Tibial artery (tissue), 4 donors: ENCODE measurements around the gene GAD1.
A peak's percentile ranks its signal among the peaks of the same experiment; 100 is the strongest.

Experiments used
- DNase-seq, 2 donors: peaks; one replicate each; pipeline ENCODE4 v3.0.0-alpha.2; 2019
- H3K27ac ChIP-seq, 2 donors: fragments of 200-600 bp; sonication (generic) in 1 of 2; 1 replicate in 1 of 2; 2 replicates in 1 of 2; pipeline ENCODE4 v1.5.1; 2018 to 2019; ENCODE audit warnings: mild to moderate bottlenecking in 1 of 2
- H3K27me3 ChIP-seq, 2 donors: fragments of 200-600 bp; sonication (generic) in 1 of 2; one replicate each; pipeline versions ENCODE4 v1.5.1 to v1.6.0; 2016 to 2019
- H3K36me3 ChIP-seq, 3 donors: fragments of 200-600 bp; sonication (generic) in 2 of 3; one replicate each; pipeline ENCODE4 v1.5.1; 2016 to 2019; ENCODE audit warnings: mild to moderate bottlenecking in 2 of 3
- H3K4me1 ChIP-seq, 4 donors: fragments of 200-600 bp; sonication (generic) in 2 of 4; 1 replicate in 3 of 4; 2 replicates in 1 of 4; pipeline ENCODE4 v1.5.1; 2016 to 2019
- H3K4me3 ChIP-seq, 2 donors: fragments of 200-600 bp; sonication (generic) in 1 of 2; 1 replicate in 1 of 2; 2 replicates in 1 of 2; pipeline ENCODE4 v1.5.1; 2018 to 2019; ENCODE audit warnings: mild to moderate bottlenecking in 2 of 2
- H3K9me3 ChIP-seq, 3 donors: fragments of 200-600 bp; sonication (generic) in 1 of 3; one replicate each; pipeline ENCODE4 v1.5.1; 2016 to 2019
- CTCF ChIP-seq, 2 experiments: fragments of 200-600 bp in 1 of 2; fragments of 450-650 bp in 1 of 2; IDR thresholded peaks; one replicate each; pipeline ENCODE4 v1.5.1; 2017 to 2019; ENCODE audit warnings: antibody characterized with exemption in 2 of 2, mild to moderate bottlenecking in 1 of 2, moderate library complexity in 1 of 2
- intact Hi-C: fragments of 100-400 bp; cut with DNase I; formaldehyde crosslinking; loops from one replicate; pipeline ENCODE4 v1.15.0; 2023; ENCODE audit warnings: low total_unique reads

GAD1 gene

GRCh38 chr2:170816504-170817092 is at the start of gene GAD1:
GAD1 (plus strand) TSS chr2:170816887; CDS start chr2:170818592, 1,705 bp downstream.
- intact Hi-C loops = loop anchor here (5.0 kb wide), 2 partner anchors 99 to 454 kb away; partner anchors contain the start of gene SP5
- H3K27me3 ChIP-seq = peaks cover 10 to 69% of the 10 kb centered on the region in 2 donors

GRCh38 chr2:170770008-170770605 is 46.6 kb upstream of the GAD1 start, which contains the start of gene ERICH2:
ERICH2 (plus strand) TSS chr2:170770378; CDS start chr2:170770682, 304 bp downstream.
- H3K27ac ChIP-seq = peak within 1 kb of the TSS; percentile 85 to 90
- peak; percentile 60 to 72 for DNase-seq
- peak in 1 of 2 experiments; percentile 15 for TF ChIP-seq CTCF (IDR thresholded peaks at IDR 0.05)

More at GRCh38 chr2:170816504-170817092, at the start of gene GAD1:
- no peaks in the 10 kb centered on the region for H3K36me3 ChIP-seq
- H3K4me3 ChIP-seq = peak within 1 kb of the TSS; percentile 51 to 68
- TF ChIP-seq CTCF (IDR thresholded peaks at IDR 0.05) = no peak
- peak; percentile 74 to 88 for DNase-seq
- H3K27ac ChIP-seq = peak within 1 kb of the TSS; percentile 61 to 80
- no peaks in the 10 kb centered on the region for H3K9me3 ChIP-seq
- peaks cover 0 to 66% (median 52%) of the 10 kb centered on the region in 4 donors for H3K4me1 ChIP-seq

GRCh38 chr2:170770606-170771420 is 45.9 kb upstream of the GAD1 start:
- intact Hi-C loops = no loop called here
- Histone ChIP-seq H3K36me3 (no peaks in the 10 kb centered on the region), H3K27ac (peak overlapping the region; percentile 85 to 90), H3K27me3 (no peaks in the 10 kb centered on the region), H3K4me1 (peaks cover 0 to 17% (median 2%) of the 10 kb centered on the region in 4 donors), H3K4me3 (peak overlapping the region; percentile 68 to 70), H3K9me3 (no peaks in the 10 kb centered on the region)
- no peak for TF ChIP-seq CTCF (IDR thresholded peaks at IDR 0.05)
- peak; percentile 57 to 86 for DNase-seq

More at GRCh38 chr2:170770008-170770605, 46.6 kb upstream of the GAD1 start, which contains the start of gene ERICH2:
- Histone ChIP-seq H3K27me3 (no peaks in the 10 kb centered on the region), H3K9me3 (no peaks in the 10 kb centered on the region), H3K4me1 (peaks cover 0 to 17% (median 2%) of the 10 kb centered on the region in 4 donors), H3K4me3 (peak within 1 kb of the TSS; percentile 68 to 70), H3K36me3 (no peaks in the 10 kb centered on the region)
- intact Hi-C loops = no loop called here

GRCh38 chr2:170771421-170771937 is 45.2 kb upstream of the GAD1 start:
- Histone ChIP-seq H3K27me3 (no peaks in the 10 kb centered on the region), H3K4me3 (peak overlapping the region; percentile 68 to 70), H3K9me3 (no peaks in the 10 kb centered on the region), H3K36me3 (no peaks in the 10 kb centered on the region), H3K4me1 (peaks cover 0 to 17% (median 2%) of the 10 kb centered on the region in 4 donors), H3K27ac (peak overlapping the region; percentile 85 to 90)
- intact Hi-C loops = no loop called here
- no peak for TF ChIP-seq CTCF (IDR thresholded peaks at IDR 0.05)
- DNase-seq = no peak

GRCh38 chr2:170772295-170772694 is 44.4 kb upstream of the GAD1 start:
- H3K27me3 ChIP-seq = no peaks in the 10 kb centered on the region
- intact Hi-C loops = no loop called here
- TF ChIP-seq CTCF (IDR thresholded peaks at IDR 0.05) = no peak
- no peak for DNase-seq
- H3K27ac ChIP-seq = no peak overlapping the region
- no peaks in the 10 kb centered on the region for H3K36me3 ChIP-seq
- peaks cover 0 to 17% (median 2%) of the 10 kb centered on the region in 4 donors for H3K4me1 ChIP-seq
- H3K4me3 ChIP-seq = no peak overlapping the region
- no peaks in the 10 kb centered on the region for H3K9me3 ChIP-seq
